Measurements from ENCODE around the gene TMEM26. TPM values are rescaled to one million over a fixed set of nuclear protein-coding genes. Genes with fewer than 3 reads are reported as not detected.

TMEM26 gene
- total and polyA plus RNA-seq, 2 experiments from 2014 or later, result 1.0 to 1.9 TPM

- TF ChIP-seq, protein P1, sequence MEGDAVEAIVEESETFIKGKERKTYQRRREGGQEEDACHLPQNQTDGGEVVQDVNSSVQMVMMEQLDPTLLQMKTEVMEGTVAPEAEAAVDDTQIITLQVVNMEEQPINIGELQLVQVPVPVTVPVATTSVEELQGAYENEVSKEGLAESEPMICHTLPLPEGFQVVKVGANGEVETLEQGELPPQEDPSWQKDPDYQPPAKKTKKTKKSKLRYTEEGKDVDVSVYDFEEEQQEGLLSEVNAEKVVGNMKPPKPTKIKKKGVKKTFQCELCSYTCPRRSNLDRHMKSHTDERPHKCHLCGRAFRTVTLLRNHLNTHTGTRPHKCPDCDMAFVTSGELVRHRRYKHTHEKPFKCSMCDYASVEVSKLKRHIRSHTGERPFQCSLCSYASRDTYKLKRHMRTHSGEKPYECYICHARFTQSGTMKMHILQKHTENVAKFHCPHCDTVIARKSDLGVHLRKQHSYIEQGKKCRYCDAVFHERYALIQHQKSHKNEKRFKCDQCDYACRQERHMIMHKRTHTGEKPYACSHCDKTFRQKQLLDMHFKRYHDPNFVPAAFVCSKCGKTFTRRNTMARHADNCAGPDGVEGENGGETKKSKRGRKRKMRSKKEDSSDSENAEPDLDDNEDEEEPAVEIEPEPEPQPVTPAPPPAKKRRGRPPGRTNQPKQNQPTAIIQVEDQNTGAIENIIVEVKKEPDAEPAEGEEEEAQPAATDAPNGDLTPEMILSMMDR (conservative IDR thresholded peaks at IDR 0.05; ENCODE audit: low read depth in 2 of 2), result no peak
- no peak for TF ChIP-seq JUNB (IDR thresholded peaks at IDR 0.05; ENCODE audit: unreplicated experiment)
Measured at GRCh38 chr10:61500460-61500859, 47.3 kb upstream of the TMEM26 start (continued).

- Histone ChIP-seq H3K27me3 (ENCODE audit: insufficient read depth) (no peaks in the 10 kb centered on the region), H3K9me2 (ENCODE audit: insufficient read depth) (no peaks in the 10 kb centered on the region), H3K4me1 (ENCODE audit: insufficient read depth) (no peaks in the 10 kb centered on the region), H3K79me2 (replicated peaks; ENCODE audit: insufficient read depth) (no peaks in the 10 kb centered on the region), H3K36me3 (ENCODE audit: insufficient read depth) (no peaks in the 10 kb centered on the region), H3F3A (replicated peaks; ENCODE audit: low read depth) (no peaks in the 10 kb centered on the region), H4K20me1 (replicated peaks; ENCODE audit: insufficient read depth) (no peaks in the 10 kb centered on the region), H2AFZ (no peak overlapping the region), H3K27ac (ENCODE audit: low read depth) (no peak overlapping the region), H3K4me2 (no peak overlapping the region), H3K4me3 (no peak overlapping the region)
- Mint-ChIP-seq H3K27ac (no peak overlapping the region), H3K27me3 (ENCODE audit: insufficient read depth, low read depth, poor library complexity) (no peaks in the 10 kb centered on the region), H3K9me3 (peaks cover 3% of the 10 kb centered on the region; the same call in 2 of the 3 replicates), H3K4me3 (no peak overlapping the region), H3K36me3 (ENCODE audit: low read depth) (peaks cover 7% of the 10 kb centered on the region; the same call in 2 of the 3 replicates), H3K4me1 (no peaks in the 10 kb centered on the region; the same call in 2 of the 3 replicates)
- TF ChIP-seq JUNB (IDR thresholded peaks at IDR 0.05; ENCODE audit: unreplicated experiment) (no peak), POLR2AphosphoS5 (IDR thresholded peaks at IDR 0.05; ENCODE audit: low read depth) (no peak), CREB1 (CRISPR knock-in tag; IDR thresholded peaks at IDR 0.05; ENCODE audit: low read depth) (no peak), EZH2phosphoT487 (IDR thresholded peaks at IDR 0.05; ENCODE audit: unreplicated experiment) (no peak), STAT1 (IDR thresholded peaks at IDR 0.05; ENCODE audit: unreplicated experiment) (no peak), ZNF114 (CRISPR knock-in tag; IDR thresholded peaks at IDR 0.05) (no peak), NANOG (IDR thresholded peaks at IDR 0.05; ENCODE audit: borderline replicate concordance) (no peak), REST (IDR thresholded peaks at IDR 0.05; ENCODE audit: unreplicated experiment) (no peak), EZH2 (IDR thresholded peaks at IDR 0.05; ENCODE audit: low read depth, unreplicated experiment) (no peak)
- TF ChIP-seq, protein P2, sequence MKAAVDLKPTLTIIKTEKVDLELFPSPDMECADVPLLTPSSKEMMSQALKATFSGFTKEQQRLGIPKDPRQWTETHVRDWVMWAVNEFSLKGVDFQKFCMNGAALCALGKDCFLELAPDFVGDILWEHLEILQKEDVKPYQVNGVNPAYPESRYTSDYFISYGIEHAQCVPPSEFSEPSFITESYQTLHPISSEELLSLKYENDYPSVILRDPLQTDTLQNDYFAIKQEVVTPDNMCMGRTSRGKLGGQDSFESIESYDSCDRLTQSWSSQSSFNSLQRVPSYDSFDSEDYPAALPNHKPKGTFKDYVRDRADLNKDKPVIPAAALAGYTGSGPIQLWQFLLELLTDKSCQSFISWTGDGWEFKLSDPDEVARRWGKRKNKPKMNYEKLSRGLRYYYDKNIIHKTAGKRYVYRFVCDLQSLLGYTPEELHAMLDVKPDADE (IDR thresholded peaks at IDR 0.05), result no peak
- TF ChIP-seq, protein P3, sequence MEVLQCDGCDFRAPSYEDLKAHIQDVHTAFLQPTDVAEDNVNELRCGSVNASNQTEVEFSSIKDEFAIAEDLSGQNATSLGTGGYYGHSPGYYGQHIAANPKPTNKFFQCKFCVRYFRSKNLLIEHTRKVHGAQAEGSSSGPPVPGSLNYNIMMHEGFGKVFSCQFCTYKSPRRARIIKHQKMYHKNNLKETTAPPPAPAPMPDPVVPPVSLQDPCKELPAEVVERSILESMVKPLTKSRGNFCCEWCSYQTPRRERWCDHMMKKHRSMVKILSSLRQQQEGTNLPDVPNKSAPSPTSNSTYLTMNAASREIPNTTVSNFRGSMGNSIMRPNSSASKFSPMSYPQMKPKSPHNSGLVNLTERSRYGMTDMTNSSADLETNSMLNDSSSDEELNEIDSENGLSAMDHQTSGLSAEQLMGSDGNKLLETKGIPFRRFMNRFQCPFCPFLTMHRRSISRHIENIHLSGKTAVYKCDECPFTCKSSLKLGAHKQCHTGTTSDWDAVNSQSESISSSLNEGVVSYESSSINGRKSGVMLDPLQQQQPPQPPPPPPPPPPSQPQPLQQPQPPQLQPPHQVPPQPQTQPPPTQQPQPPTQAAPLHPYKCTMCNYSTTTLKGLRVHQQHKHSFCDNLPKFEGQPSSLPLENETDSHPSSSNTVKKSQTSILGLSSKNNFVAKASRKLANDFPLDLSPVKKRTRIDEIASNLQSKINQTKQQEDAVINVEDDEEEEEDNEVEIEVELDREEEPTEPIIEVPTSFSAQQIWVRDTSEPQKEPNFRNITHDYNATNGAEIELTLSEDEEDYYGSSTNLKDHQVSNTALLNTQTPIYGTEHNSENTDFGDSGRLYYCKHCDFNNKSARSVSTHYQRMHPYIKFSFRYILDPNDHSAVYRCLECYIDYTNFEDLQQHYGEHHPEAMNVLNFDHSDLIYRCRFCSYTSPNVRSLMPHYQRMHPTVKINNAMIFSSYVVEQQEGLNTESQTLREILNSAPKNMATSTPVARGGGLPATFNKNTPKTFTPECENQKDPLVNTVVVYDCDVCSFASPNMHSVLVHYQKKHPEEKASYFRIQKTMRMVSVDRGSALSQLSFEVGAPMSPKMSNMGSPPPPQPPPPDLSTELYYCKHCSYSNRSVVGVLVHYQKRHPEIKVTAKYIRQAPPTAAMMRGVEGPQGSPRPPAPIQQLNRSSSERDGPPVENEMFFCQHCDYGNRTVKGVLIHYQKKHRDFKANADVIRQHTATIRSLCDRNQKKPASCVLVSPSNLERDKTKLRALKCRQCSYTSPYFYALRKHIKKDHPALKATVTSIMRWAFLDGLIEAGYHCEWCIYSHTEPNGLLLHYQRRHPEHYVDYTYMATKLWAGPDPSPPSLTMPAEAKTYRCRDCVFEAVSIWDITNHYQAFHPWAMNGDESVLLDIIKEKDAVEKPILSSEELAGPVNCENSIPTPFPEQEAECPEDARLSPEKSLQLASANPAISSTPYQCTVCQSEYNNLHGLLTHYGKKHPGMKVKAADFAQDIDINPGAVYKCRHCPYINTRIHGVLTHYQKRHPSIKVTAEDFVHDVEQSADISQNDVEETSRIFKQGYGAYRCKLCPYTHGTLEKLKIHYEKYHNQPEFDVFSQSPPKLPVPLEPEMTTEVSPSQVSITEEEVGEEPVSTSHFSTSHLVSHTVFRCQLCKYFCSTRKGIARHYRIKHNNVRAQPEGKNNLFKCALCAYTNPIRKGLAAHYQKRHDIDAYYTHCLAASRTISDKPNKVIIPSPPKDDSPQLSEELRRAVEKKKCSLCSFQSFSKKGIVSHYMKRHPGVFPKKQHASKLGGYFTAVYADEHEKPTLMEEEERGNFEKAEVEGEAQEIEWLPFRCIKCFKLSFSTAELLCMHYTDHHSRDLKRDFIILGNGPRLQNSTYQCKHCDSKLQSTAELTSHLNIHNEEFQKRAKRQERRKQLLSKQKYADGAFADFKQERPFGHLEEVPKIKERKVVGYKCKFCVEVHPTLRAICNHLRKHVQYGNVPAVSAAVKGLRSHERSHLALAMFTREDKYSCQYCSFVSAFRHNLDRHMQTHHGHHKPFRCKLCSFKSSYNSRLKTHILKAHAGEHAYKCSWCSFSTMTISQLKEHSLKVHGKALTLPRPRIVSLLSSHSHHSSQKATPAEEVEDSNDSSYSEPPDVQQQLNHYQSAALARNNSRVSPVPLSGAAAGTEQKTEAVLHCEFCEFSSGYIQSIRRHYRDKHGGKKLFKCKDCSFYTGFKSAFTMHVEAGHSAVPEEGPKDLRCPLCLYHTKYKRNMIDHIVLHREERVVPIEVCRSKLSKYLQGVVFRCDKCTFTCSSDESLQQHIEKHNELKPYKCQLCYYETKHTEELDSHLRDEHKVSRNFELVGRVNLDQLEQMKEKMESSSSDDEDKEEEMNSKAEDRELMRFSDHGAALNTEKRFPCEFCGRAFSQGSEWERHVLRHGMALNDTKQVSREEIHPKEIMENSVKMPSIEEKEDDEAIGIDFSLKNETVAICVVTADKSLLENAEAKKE (CRISPR knock-in tag; IDR thresholded peaks at IDR 0.05), result no peak
- ATAC-seq, result no peak
- DNase-seq (ENCODE audit: low spot score), result no peak
Measured at GRCh38 chr10:61492364-61492995, 39.3 kb upstream of the TMEM26 start.

Measured in GM23338 (cell line).